ENCODE data around the gene TFEC.
"Not testable (repeated sequence)": the region's sequence is repeated elsewhere in the genome, so short reads cannot be mapped to it uniquely, and the experiment has no call there.

Gene TFEC

DNA sequence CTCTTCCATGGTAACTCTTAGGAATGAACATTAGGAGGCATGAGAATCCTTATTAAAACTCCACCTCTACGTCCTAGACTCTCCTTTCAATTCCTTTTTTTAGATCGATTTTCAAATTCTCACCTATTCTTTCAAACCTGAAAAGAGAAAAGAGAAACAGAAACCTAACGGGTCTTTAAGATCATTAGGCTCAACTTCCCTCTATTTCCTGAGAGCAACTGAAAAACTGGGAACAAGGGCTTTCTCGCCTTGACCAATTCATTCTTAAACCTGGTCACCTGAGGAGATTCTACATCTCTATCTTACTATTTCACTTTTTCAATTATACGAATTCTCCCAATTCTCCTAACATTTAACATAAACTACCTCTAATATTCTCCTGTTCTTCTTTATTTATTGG is 2.8 kb downstream of the TFEC start:
- in situ Hi-C loops (cut with HindIII; ENCODE audit: low pct_unique_long_range_greater_than_20kb, low sequenced_read_pairs), result no loop called here
- DNase-seq (ENCODE audit: low read depth in 1 of 2, low spot score in 1 of 2), result no peak
- no peak for TF ChIP-seq JUND (IDR thresholded peaks at IDR 0.05; ENCODE audit: low read depth)

DNA sequence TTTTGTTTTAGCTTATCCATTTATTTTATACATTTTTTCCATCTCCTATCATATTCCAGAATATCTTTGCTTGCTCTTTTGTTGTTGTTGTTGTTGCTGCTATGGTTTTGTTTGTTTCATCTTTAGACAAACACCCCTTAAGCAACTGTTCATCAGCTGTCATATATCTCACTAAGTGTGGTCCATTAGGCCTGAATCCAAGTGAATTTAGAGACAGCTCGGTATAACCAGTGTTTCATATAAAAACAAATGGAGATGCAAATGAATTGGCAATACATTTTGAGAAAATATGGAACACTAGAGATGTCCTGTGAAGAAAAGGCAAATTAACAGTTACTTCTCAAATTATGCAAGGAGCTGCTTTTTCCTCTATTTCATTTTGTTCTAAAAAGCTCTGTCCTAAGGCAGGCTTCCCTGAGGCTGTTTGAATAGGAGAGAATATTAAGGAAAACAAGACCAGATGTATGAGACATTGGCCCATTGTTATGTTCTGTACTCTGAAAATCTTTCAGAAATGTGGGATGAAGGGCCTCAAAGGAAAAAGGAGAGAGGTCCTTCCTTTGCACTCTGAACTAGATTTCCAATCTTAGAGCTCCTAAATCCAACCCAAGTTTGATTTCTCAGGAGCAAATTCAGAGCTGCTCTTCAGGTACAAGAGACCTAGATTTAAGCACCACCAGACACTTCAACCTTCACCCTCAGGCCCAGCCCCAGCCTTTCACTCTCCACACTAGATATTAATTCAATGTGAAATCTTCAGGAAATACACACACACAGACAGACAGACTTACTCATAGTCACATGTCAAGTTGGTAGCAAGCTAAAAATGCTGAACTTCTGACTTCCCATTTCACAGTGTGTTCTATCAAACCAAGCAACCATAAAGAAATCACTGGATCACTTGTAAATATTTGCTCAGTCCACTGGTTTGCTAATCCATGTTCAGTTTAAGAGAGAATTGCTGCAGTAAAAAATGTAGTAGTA is 5.4 kb downstream of the TFEC start:
- DNase-seq (ENCODE audit: low read depth in 1 of 2, low spot score in 1 of 2), result peak in 1 of 2 experiments; percentile 2
- in situ Hi-C loops (cut with HindIII; ENCODE audit: low pct_unique_long_range_greater_than_20kb, low sequenced_read_pairs), result no loop called here
- no peak for TF ChIP-seq JUND (IDR thresholded peaks at IDR 0.05; ENCODE audit: low read depth)

DNA sequence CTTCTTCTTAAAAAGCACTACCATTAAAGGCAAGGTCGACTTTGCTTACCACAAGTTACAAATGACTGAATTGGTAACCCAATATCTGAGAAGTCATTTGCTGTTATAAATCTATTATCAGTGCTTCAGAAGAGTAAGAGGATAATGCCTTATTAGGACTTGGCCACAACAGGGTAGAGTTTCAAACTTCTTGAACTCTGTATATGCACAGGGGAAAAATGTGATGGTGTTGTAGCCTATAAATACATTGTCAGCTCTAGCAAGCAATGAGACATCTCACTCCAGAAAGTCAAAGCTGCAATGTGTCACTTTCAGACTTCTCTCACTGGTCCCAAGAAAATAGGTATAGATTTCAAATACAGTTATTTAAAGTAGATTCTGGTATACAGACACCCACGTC is 9.3 kb downstream of the TFEC start:
- in situ Hi-C loops (cut with HindIII; ENCODE audit: low pct_unique_long_range_greater_than_20kb, low sequenced_read_pairs), result no loop called here
- no peak for DNase-seq (ENCODE audit: low read depth in 1 of 2, low spot score in 1 of 2)
- no peak for TF ChIP-seq JUND (IDR thresholded peaks at IDR 0.05; ENCODE audit: low read depth)

DNA sequence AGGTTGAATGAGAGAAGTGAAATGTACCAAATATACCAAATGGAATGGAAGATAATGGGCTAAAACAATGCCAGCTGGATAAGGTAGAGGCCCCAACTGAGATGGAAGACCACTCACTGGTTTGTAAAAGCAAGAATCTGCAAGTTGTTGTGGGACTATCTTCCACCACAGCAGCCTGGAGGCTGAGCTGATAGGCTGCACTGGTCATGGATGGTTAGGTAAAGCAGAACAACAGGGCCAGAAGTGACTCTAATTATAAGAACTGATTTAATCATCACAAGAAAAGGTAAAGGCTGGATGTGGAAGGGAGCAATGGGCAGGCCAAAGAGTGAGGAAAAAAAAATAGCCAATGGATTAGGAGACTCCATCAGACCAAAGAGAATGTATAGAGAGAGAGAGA is 11.8 kb downstream of the TFEC start:
- TF ChIP-seq JUND (IDR thresholded peaks at IDR 0.05; ENCODE audit: low read depth), result no peak
- in situ Hi-C loops (cut with HindIII; ENCODE audit: low pct_unique_long_range_greater_than_20kb, low sequenced_read_pairs), result no loop called here

DNA sequence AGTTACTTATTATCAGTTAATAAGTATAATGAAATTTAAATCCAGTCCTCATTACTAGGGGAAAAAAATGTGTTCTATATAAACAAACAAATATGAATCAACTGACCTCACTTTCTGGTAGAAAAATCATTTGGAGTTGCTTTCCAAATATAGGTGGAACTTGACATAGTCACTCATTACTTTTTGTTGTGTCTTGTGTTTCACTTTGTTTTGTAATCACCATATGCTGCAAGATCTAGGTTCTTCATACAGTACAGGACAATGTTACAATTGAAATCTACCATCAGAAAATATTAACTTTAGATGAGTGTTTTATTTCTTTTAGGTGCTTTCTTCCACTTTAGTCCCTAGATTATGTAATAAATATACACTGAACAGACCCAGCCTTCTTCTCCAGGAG is 16.9 kb downstream of the TFEC start:
- no peak for DNase-seq (ENCODE audit: low read depth in 1 of 2, low spot score in 1 of 2)
- in situ Hi-C loops (cut with HindIII; ENCODE audit: low pct_unique_long_range_greater_than_20kb, low sequenced_read_pairs), result no loop called here
- no peak for TF ChIP-seq JUND (IDR thresholded peaks at IDR 0.05; ENCODE audit: low read depth)

More for the DNA sequence above, 11.8 kb downstream of the TFEC start:
- DNase-seq (ENCODE audit: low read depth in 1 of 2, low spot score in 1 of 2), result no peak

DNA sequence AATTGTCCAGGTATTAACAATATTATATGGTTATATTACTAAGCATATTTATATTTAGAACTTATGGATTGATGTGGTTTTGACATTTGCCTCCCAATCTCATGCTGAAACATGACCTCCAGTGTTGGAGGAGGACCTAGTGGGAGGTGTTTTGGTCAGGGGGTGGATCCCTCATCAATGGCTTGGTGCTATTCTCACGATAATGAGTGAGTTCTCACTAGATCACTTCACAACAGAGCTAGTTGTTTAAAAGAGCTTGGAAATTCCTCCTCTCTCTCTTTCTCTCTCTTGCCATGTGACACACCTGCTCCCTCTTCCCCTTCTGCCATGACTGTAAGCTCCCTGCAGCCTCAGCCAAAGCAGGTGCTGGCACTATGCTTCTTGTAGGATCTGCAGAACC is 19.0 kb downstream of the TFEC start:
- no peak for DNase-seq (ENCODE audit: low read depth in 1 of 2, low spot score in 1 of 2)
- no peak for TF ChIP-seq JUND (IDR thresholded peaks at IDR 0.05; ENCODE audit: low read depth)
- in situ Hi-C loops (cut with HindIII; ENCODE audit: low pct_unique_long_range_greater_than_20kb, low sequenced_read_pairs), result no loop called here

DNA sequence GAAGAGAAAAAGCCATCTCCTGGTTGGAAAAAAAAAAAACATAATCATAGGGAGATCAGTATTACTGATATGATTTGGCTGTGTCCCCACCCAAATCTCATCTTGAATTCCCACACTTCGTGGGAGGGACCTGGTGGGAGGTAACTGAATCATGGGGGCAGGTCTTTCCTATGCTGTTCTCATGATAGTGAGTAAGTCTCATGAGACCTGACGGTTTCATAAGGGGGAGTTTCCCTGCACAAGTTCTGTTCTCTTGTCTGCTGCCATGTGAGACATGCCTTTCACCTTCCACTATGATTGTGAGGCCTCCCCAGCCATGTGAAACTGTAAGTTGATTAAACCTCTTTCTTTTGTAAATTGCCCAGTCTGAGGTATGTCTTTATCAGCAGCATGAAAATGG is 25.8 kb downstream of the TFEC start:
- DNase-seq (ENCODE audit: low read depth in 1 of 2, low spot score in 1 of 2); in situ Hi-C loops (cut with HindIII; ENCODE audit: low pct_unique_long_range_greater_than_20kb, low sequenced_read_pairs): not testable (repeated sequence)

DNA sequence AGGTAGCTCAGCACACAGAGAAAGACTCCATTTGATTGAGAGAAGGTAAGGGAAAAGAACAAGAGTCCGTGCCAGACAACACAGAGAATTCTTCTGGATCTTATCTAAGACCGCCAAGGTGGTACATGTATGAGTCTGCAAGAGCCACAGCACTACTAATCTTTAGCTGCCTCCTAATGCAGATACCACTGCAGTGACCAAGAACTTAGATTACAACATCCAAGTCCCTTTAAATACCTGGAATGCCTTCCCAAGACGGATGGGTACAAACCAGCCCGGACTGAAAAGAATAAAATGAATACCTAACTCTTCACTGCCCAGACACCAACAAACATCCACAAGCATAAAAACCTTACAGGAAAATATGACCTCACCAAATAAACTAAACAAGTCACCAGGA is 33.3 kb downstream of the TFEC start:
- no peak for DNase-seq (ENCODE audit: low read depth in 1 of 2, low spot score in 1 of 2)
- TF ChIP-seq JUND (IDR thresholded peaks at IDR 0.05; ENCODE audit: low read depth), result no peak
- in situ Hi-C loops (cut with HindIII; ENCODE audit: low pct_unique_long_range_greater_than_20kb, low sequenced_read_pairs), result no loop called here

DNA sequence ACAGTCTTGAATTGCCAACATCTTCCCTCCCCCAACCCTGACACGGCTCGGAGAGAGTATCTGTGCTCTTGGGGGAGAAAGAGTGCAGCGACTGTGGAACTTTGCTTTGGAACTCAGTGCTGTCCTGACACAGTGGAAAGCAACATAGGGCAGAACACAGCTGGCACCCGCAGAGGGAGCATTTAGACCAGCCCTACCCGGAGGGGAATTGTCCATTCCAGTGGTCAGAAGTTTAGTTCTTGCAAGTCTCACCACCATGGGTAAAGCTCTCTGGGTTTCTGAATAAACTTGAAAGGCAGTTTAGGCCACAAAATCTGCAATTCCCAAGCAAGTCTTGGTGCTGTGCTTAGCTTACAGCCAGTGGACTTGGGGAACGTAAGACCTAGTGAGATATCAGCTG is 34.9 kb downstream of the TFEC start:
- in situ Hi-C loops (cut with HindIII; ENCODE audit: low pct_unique_long_range_greater_than_20kb, low sequenced_read_pairs), result no loop called here
- TF ChIP-seq JUND (IDR thresholded peaks at IDR 0.05; ENCODE audit: low read depth), result no peak
- DNase-seq (ENCODE audit: low read depth in 1 of 2, low spot score in 1 of 2), result no peak

DNA sequence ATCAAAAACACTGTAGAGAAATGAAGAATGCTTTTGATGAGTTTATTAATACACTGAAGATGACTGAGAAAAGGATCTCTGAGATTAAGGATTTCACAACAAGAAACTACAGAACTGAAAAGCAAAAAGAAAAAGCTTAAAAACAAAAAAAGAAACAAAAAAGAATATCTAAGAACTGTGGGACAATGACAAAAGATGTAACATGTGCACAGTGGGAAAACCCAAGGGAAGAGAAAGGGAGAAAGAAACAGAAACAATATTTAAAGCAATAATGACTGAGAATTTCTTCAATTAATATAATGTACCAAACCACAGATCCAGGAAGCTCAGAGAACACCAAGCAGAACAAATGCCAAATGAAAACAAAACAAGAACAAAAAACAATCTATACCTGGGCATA is 42.2 kb downstream of the TFEC start:
- DNase-seq (ENCODE audit: low read depth in 1 of 2, low spot score in 1 of 2), result no peak
- in situ Hi-C loops (cut with HindIII; ENCODE audit: low pct_unique_long_range_greater_than_20kb, low sequenced_read_pairs), result no loop called here
- TF ChIP-seq JUND (IDR thresholded peaks at IDR 0.05; ENCODE audit: low read depth), result no peak

DNA sequence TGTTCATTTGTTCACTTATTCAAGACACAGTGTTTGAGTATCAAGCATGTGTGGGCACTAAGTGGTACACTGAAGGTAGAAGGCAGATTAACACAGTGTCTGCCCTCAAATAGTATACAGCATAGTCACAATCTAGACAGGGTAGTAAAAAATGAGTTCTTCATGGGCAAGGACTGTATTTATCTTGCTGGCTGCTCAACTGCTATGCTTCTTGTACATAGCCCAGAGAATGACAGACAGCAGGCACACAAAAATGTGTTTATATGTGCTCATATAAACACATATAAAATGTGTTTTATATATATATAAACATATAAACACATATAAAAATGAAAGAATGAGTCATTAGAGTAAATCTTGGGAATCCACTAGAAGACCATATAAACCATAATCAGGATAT is 43.1 kb downstream of the TFEC start:
- no peak for TF ChIP-seq JUND (IDR thresholded peaks at IDR 0.05; ENCODE audit: low read depth)
- no peak for DNase-seq (ENCODE audit: low read depth in 1 of 2, low spot score in 1 of 2)
- in situ Hi-C loops (cut with HindIII; ENCODE audit: low pct_unique_long_range_greater_than_20kb, low sequenced_read_pairs), result no loop called here

DNA sequence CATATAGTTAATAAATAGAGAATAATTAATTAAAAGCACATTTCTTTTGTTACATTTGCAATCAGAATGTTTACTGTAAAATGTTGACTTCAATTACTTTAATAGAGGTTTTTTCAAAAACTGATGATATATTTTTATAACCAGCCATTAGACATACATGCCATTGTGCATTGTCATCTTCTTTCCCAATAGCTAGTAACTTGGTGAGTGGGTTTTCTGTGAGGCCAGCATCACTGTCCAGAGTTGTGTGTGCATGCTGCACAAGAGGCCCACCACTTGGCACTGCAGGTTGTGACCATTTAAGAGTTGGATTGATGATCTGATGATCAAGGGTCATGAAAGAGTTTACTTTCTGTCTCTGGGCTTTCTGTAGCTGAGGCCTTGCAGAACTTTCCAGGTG is 46.5 kb downstream of the TFEC start:
- DNase-seq (ENCODE audit: low read depth in 1 of 2, low spot score in 1 of 2), result no peak
- no peak for TF ChIP-seq JUND (IDR thresholded peaks at IDR 0.05; ENCODE audit: low read depth)
- in situ Hi-C loops (cut with HindIII; ENCODE audit: low pct_unique_long_range_greater_than_20kb, low sequenced_read_pairs), result no loop called here

DNA sequence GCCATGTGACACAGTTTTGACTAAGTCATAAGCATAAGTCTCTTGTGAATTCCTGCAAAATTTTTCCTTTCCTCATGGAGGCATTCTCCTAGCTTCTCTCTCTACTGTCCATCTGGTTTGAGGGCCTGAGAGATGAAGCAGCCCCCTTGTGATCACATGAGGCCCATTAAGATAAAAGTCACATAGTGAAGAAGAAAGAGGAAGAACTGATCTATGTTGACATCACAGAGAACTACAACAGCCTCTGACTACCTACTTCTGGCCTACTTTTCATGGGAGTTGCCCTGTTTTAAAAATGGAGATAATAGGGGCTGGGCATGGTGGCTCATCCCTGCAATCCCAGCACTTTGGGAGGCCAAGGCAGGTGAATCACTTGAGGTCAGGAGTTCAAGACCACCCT is 50.4 kb downstream of the TFEC start:
- in situ Hi-C loops (cut with HindIII; ENCODE audit: low pct_unique_long_range_greater_than_20kb, low sequenced_read_pairs), result no loop called here
- DNase-seq (ENCODE audit: low read depth in 1 of 2, low spot score in 1 of 2), result no peak
- no peak for TF ChIP-seq JUND (IDR thresholded peaks at IDR 0.05; ENCODE audit: low read depth)

DNA sequence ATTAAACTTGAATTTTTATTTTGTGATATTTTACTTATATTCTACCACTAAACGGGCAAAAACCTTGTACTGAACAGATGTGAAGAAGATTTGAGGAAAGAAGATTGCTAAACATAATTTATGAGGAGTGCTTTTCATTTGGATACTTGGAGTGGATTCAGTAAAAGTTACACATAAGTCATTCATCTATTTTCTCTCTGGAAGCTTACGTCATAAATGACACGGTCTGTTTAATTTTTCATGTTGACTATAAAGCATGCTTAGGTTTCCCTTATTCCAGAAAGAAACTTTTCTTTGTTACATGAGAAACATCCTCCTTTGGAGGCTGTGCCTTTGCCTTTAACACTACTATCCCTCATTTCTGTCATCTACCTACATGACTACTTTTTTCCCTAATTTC is 53.9 kb downstream of the TFEC start:
- in situ Hi-C loops (cut with HindIII; ENCODE audit: low pct_unique_long_range_greater_than_20kb, low sequenced_read_pairs), result no loop called here
- no peak for DNase-seq (ENCODE audit: low read depth in 1 of 2, low spot score in 1 of 2)
- TF ChIP-seq JUND (IDR thresholded peaks at IDR 0.05; ENCODE audit: low read depth), result no peak

All from T47D (cell line).